Mesodermal cell (in vitro differentiated cells): ENCODE measurements around the gene FLVCR1.

Source experiments
- H3K27ac ChIP-seq: 2 replicates; pipeline ENCODE4 v1.7.0; 2013; ENCODE audit warnings: mild to moderate bottlenecking, low read depth, low read length, moderate library complexity; ENCODE audit not compliant: severe bottlenecking
- H3K36me3 ChIP-seq: 2 replicates; pipeline ENCODE4 v1.7.1; 2013; ENCODE audit warnings: mild to moderate bottlenecking, low read length, moderate library complexity; ENCODE audit not compliant: control insufficient read depth, insufficient read depth
- H3K4me1 ChIP-seq: one replicate; pipeline ENCODE4 v1.7.1; 2013; ENCODE audit warnings: mild to moderate bottlenecking, low read length; ENCODE audit not compliant: insufficient read depth, control insufficient read depth, poor library complexity, severe bottlenecking
- H3K4me3 ChIP-seq: 2 replicates; pipeline ENCODE4 v1.7.0; 2013; ENCODE audit warnings: low read length, control low read depth, mild to moderate bottlenecking; ENCODE audit not compliant: insufficient read depth, poor library complexity, severe bottlenecking; ENCODE audit errors: extremely low read depth
- H3K9me3 ChIP-seq: 2 replicates; pipeline ENCODE4 v1.7.1; 2013; ENCODE audit warnings: mild to moderate bottlenecking, low read length, moderate library complexity; ENCODE audit not compliant: control insufficient read depth

The FLVCR1 gene

GRCh38 chr1:212946872-212947271, 88.8 kb downstream of the FLVCR1 start:
- Histone ChIP-seq H3K27ac (no peak overlapping the region), H3K9me3 (no peaks in the 10 kb centered on the region), H3K4me3 (no peak overlapping the region), H3K4me1 (no peaks in the 10 kb centered on the region), H3K36me3 (no peaks in the 10 kb centered on the region)
